Measurements from ENCODE around the gene CSMD2.

The CSMD2 gene

DNA sequence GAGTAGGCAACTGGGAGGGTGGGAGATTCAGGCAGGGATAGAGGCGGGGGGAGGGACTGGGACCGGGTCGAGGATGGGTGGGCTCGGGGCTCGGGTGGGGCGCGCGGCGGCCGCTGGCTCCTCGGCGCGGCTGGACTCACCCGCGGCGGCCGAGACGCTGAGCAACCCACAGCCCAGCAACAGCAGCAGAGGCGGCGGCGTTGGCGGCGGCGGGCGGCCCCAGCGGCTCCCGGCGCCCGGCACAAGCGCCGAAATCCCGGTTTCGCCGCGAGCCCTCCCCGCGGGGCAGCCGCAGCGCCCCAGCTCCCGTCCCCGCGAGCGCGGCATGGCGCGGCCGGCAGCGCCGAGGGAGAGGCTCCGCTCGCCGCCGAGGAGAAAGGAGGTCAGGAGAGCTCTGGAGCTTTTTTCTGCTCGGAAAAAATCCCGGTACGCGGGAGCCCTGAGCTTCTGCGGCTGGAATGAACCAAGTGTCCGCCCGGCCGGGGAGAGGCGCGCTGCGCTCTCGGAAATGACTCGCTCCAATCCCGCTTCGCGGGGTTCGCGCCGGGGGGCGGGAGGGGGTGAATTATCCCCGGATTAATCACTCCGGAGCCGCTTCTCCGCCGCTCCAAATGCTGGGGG, at the start of gene CSMD2:
CSMD2 (minus strand) TSS at position 460 of the 621 bp plus-strand sequence; CDS start at position 327, 133 bp downstream.
- TF ChIP-seq CTCF (IDR thresholded peaks at IDR 0.05; ENCODE audit: control insufficient read depth, insufficient read depth, low read depth, low read length, missing control alignments), result no peak
- H3K4me3 ChIP-seq (ENCODE audit: control insufficient read depth, low read depth, low read length), result peak within 1 kb of the TSS; percentile 90
- DNase-seq (ENCODE audit: low read depth), result peak; percentile 11

DNA sequence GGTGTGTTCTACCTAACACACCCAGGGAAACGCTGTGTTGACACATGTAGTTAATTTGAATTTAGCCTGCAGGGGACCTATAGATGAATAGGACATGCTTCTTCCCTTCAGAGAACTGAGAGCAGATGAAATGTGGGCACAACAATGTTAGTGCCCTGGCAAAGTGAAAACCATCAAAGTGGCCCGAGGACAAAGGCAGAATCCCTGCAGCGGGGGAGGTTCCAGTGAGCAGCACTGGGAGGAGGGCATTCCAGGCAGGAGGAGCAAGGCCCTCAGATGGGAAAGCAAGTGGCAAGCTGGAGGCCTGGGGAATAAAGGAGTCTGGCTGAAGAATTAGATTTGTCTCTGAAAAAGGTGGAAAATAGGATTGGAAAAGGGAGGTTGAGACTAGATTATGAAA, 48.9 kb upstream of the CSMD2 start:
- no peak for DNase-seq (ENCODE audit: low read depth)

GRCh38 chr1:34212673-34213072, 47.6 kb upstream of the CSMD2 start:
- no peak for TF ChIP-seq CTCF (IDR thresholded peaks at IDR 0.05; ENCODE audit: control insufficient read depth, insufficient read depth, low read depth, low read length, missing control alignments)
- no peak overlapping the region for H3K4me3 ChIP-seq (ENCODE audit: control insufficient read depth, low read depth, low read length)
- no peak for DNase-seq (ENCODE audit: low read depth)

More for the DNA sequence above, 48.9 kb upstream of the CSMD2 start:
- no peak overlapping the region for H3K4me3 ChIP-seq (ENCODE audit: control insufficient read depth, low read depth, low read length)
- TF ChIP-seq CTCF (IDR thresholded peaks at IDR 0.05; ENCODE audit: control insufficient read depth, insufficient read depth, low read depth, low read length, missing control alignments), result no peak

- DNase-seq (ENCODE audit: low read depth), result peak; percentile 24
- no peak for TF ChIP-seq CTCF (IDR thresholded peaks at IDR 0.05; ENCODE audit: control insufficient read depth, insufficient read depth, low read depth, low read length, missing control alignments)
- H3K4me3 ChIP-seq (ENCODE audit: control insufficient read depth, low read depth, low read length), result no peak overlapping the region
Measured at GRCh38 chr1:34199927-34200326, 34.9 kb upstream of the CSMD2 start.

GRCh38 chr1:34192621-34193020, 27.6 kb upstream of the CSMD2 start:
- DNase-seq (ENCODE audit: low read depth), result no peak
- TF ChIP-seq CTCF (IDR thresholded peaks at IDR 0.05; ENCODE audit: control insufficient read depth, insufficient read depth, low read depth, low read length, missing control alignments), result no peak
- no peak overlapping the region for H3K4me3 ChIP-seq (ENCODE audit: control insufficient read depth, low read depth, low read length)

DNA sequence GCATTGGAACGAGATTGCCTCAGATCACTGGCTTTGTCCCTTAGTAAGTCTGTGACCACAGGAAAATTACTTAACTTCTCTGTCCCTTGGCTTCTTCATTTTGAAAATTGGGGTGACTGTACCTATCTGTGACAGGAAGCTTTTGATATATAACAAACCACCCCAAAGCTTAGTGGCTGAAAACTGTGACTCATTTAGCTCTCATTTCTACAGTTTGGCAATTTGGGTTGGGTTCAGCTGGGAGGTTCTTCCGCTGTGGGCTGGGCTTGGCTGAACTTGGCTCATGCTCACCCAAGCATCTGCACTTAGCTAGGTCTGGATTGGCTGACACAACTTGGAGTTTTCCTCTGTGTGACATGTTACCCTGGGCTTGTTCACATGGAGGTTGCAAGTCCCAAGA, 25.7 kb upstream of the CSMD2 start:
- no peak for DNase-seq (ENCODE audit: low read depth)
- no peak overlapping the region for H3K4me3 ChIP-seq (ENCODE audit: control insufficient read depth, low read depth, low read length)
- TF ChIP-seq CTCF (IDR thresholded peaks at IDR 0.05; ENCODE audit: control insufficient read depth, insufficient read depth, low read depth, low read length, missing control alignments), result no peak
